GM18907 (cell line): ENCODE data around the gene WDR72.
"Not testable (repeated sequence)": the region's sequence is repeated elsewhere in the genome, so short reads cannot be mapped to it uniquely, and the experiment has no call there.

Experiments
- ATAC-seq: cut with Tn5 transposase; IDR thresholded peaks from one replicate; pipeline ENCODE4 v1.9.1; 2021; ENCODE audit warnings: mild to moderate bottlenecking, moderate library complexity; ENCODE audit not compliant: unreplicated experiment

The WDR72 gene

DNA sequence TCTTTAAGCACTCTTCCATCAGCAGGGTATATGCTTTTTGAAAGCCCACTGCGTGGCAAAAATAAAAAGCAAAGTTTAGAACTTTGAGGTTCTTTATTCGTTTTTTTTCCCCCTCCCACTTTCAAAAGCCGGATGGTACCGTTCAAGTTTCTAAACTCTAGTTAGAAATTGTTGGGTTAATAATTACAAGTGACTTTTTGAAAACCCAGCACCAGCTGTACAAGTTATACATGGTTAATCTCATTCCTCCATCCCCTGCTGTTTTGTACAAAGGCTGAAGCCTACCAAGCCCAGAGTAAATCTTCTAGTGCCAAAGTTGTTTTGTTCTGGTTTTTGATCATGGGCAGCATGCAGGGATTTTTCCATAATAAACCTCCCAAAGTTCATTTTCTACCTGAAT, 48.6 kb downstream of the WDR72 start:
- no peak for ATAC-seq

DNA sequence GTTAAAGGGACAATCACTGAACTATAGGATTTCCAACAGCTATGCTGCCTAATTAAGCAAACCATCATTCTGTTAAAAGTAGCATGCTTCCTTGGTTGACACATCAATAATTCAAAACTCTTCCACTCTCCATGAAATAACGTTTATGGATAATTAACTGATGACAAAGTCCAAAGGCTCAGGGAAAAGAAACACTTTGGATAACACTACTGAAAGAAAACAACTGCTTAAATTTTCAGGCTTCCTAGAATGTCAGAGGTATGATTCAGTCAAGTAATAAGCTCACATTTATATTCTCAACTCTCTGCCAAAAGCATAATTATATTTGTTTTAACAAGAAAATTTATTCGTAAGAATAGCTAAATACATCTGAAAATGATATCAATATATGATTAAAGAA, 49.6 kb downstream of the WDR72 start:
- ATAC-seq, result no peak

DNA sequence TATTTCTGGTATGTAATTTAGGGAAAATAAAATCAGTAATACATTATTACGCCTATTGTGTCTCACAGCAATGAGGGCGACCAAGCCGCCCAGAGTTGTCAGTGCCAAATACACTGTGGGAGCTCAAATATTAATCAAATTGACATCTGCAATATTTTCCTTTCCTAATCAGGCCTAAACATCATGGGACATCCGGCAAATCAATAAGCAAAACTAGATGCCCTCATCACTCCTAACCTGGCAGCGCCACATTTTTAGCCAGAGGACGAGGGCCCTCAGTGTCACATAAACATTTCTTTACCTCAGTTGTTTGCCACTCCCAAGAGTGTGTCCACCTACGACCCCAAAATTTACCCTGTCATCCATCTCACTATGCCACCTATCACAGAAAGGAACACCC, 64.1 kb downstream of the WDR72 start:
- no peak for ATAC-seq

DNA sequence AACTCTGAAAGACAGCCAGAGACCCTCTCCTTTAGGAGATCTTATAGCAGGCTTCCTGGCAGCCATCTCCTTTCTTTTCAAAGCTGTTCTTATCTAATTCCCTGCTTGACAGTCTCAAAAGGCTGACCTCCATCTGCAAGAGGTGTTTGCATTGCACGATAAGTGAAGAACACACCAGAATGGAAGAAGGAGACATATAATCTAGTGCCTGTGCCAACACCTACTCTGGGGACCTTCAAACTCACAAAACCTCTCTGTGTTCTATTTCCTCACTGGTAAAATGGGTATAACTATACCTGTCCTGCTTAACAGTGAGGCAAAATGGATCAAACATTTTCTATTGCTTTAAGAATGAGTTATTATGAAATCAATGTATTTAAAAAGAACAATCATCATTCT, 65.0 kb downstream of the WDR72 start:
- no peak for ATAC-seq

DNA sequence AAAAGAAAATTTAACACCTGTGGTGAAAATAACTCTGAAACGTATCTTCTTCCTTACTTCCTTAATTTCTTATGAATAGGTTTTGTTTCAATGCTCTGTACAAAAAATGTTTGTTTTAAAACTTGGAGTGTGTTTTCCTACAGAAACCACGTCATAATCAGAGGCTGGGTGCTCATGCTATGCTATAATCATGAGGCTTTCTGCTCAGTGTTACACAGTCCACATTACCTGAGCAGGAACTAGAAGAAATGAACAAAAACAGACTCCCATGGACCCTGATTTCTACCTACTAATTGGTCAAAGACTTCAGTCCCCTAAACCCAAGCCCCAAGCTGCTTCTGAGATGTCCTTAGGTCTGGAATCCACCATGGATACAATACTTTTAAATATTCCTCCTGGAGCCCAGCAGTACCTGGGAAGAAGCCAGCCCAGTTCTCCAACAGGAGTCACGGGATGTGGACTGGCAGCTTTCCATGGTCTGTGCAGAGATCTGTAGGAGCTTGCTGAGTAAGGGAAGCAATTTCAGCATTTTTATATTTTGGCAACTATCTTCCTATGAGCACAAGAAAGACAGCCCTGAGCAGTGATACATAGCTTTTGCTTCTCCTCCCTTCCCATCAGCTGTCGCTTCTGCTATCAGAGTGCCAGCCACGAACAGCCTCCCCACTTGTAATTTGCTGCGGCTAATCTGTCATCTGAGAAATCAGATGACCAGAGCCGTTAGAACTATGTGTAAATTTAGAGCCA, 65.6 kb downstream of the WDR72 start:
- ATAC-seq, result no peak

DNA sequence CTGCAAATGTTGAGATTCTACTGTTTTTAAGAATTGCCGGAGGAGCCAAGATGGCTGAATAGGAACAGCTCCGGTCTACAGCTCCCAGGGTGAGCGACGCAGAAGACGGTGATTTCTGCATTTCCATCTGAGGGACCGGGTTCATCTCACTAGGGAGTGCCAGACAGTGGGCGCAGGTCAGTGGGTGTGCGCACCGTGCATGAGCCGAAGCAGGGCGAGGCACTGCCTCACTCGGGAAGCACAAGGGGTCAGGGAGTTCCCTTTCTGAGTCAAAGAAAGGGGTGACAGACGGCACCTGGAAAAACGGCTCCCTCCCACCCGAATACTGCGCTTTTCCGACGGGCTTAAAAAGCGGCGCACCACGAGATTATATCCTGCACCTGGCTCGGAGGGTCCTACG, 75.3 kb downstream of the WDR72 start:
- ATAC-seq, result not testable (repeated sequence)

DNA sequence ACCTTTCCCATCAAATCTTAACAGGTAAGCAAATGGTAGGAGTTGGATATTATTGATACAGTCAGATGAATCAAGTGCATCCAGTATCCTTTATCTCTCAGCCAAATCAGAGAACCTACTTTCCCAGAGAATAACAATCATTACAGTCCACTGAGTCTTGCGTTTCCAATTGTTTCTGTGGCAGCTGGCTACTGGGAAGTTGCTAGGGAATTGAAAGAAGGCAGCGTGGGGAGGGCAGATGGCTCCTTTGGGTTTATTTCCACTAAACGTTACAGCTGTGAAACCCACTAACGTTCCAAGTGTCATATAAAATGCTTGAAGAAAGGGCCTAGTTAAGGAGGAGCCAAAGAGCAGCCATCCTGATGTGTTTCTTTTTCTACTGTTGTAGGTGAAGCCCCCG, 78.4 kb downstream of the WDR72 start:
- no peak for ATAC-seq

DNA sequence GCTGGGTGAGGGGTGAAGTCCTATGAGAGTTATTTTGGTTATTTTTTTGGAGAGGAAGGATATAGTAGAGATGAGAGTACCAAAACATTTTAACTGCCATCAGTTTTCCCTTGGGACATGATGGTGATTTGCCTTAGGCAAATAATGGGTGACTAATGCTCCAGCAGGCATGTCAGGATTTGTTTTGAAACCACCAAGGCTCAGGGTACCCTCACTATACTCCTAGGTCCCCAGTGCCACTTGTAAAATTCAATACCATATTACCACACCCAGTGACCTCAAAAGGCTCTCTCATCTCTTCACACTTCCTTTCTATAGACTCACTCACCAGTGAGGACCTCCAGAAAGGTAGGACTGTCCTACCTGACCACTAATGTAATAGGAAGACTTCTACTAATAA, 83.6 kb downstream of the WDR72 start:
- ATAC-seq, result no peak

DNA sequence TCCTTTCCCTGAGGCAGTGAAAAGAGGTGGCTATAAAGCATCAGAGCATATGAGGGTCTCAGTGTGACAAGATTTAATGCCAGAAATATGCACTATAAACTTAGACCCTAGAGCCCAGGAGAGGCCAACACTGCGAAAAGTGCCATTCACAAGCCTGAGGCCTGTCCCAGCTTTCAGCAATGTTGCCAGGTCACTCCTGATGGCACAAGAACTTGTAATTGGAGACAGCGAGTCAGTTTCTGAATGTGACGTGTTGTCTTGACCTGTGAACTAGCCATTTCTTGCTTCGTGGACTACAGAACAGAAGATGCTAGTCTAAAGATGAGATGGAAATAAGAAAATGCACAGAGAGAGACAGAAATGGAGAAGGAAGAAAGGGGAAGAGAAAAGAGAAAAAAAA, 87.9 kb downstream of the WDR72 start:
- ATAC-seq, result no peak

DNA sequence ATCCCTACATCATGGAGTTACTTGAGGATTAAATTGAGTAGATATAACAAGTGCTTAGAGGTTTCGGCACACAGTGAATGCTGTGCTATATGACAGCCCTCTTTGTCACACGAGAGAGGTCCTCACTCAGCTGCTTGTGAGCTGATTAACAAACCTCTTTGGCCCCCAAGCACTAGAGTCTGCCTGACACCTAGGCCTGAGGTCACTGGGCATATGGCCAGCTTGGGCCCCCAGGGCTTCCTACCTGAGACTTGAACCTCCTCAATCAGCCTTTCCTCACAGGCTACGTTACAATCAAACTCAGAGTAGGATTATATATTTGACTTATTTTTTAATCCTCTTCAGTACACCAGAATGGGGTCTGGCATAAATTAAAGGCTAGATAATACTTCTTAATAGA, 88.8 kb downstream of the WDR72 start:
- ATAC-seq, result no peak

DNA sequence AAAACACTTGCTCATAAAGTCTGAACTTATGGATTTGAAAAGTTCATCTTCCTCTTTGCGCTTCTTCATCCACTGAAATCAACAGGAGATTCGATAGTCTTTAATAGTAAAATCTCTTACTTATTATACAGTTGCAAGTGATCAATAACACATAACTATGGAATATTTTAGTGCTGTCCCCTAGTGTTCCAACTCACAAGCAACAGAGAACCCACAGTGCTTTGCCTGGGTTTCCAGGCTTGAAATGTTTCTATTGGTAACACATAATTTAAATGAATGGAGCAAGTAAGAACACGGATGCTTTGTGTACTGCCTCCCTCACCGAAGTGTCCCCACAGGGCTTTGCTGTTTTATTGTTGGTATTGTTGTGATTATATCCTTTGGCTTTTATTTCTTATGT, 93.5 kb downstream of the WDR72 start:
- no peak for ATAC-seq

DNA sequence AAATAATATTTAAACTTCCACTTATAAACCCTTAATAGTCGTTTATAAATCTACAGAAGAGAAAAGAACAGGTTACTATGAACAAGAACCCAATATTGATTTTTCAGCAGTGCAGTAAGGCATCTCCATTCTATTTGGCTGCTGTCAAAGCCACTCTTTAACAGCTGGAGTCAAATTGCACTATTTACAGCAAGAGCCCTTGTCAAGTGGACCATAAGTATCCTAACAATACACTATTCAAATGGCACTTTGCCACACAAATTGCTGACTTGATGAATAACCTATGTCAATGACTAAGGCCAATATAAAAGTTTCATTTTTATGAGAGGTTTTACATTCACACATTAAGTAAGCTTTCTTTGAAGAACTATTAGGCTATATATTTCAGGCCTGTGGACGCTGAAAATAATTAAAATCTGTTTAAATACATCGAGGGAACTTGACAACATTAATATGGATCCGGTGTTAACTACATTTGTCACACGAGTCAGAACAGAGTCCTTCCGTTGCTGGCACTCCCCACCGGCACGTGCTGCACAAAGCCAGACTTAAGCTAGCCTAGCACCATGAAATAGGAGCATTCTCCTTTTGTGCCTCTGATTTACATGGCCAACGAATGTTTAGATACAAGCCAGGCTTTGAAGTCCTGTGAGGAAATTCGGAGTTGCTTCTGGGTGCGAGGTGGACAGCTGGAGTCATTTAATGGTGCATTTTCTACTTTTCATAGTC, 100.5 kb downstream of the WDR72 start:
- ATAC-seq, result no peak

DNA sequence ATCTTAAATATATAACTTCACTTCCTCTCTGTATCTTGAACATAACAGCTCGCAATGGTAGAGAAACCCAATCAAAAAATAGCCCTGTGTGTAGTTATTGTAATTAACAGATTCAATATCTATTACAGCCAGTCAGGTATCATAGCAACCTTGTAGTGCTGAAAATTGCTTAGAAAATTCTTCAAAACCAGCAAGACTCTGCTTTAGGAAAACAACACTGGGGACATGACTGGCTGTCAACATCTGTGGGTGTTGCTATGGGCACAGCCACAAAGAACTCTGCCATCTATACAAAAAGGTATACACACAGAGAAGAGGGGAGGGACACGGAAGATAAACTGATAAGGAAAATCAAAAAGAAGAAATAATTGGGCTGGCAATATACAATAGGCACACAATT, 101.2 kb downstream of the WDR72 start:
- ATAC-seq, result no peak

DNA sequence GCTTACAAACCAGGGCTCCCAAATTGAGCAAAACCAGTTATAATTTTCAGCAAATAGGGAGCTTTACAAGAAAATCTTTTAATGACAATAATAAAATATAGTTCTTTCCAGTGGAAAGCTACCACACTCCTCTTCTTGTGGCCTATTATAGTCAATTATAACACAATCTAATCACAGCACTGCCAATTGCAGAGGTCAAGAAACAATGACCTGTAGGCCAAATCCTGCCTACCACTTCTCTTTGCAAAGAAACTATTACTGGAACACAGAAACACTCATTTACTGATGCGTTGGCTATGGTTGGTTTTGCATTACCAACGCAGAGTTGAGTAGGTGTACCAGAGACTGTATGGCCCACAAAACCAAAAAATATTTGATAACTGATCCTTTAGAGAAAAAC, 110.5 kb downstream of the WDR72 start:
- no peak for ATAC-seq

DNA sequence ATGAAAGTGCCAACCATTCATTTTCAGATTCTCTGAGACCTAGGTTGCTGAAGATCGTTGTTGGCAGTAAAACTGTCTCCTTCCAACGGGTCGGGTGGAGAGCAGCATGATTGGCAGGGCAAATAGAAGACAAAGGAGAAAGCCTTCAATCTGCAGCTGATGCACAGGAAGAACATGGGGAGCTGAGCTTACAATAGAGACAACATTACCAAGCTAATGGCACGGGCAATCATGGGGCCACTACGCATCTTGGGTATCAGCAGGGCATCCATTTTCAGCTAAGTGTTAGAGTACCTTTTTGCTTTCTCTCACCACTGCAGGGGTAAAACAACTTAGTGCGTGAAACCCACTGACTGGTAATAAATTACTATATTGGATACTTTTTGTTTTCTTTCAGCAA, 114.8 kb downstream of the WDR72 start:
- no peak for ATAC-seq

DNA sequence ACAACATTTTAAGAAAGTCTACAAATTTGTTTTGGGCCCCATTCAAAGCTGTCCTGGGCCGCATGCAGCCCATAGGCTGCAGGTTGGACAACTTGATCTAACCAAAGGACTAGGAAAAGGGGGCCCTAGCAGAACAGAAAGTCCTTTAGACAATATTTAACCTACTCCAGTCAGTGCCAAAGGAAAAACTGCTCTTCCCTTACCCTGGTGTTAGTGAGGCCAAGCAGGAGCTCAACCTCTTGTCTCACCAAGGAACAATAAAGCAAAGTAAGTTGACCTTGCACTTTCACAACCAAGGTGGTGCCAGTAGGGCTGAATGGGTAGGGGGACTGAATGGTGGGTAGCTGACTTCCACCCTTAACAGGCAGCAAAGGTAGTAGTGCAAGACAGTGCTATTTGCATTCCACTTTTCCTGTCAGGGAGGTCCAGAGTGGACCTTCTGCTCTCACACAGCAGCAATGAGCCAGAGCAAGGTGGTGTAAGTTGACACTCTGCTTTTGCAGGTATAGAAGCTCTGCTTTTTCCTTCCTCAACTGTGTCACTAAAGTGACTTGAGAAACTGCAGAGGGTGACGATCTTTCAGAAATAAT, 124.9 kb downstream of the WDR72 start:
- no peak for ATAC-seq

DNA sequence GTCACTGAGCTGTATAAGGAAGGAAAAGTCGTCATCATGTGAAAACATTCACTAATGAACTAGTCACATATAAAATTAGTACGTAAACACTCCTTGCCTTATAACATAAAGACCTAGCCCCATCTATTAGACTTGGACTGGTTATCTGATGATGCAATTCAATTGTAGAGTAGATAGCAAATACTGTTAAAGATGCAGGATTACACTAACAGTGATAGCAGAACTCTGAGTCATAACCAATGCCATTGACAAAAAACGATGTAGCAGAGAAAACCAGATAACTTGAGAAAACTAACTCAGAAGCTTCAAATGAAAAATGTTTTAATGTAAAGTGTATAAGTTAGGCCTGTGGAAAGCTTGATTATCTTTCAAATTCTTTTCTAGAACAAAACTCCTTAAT, 132.2 kb downstream of the WDR72 start:
- no peak for ATAC-seq

DNA sequence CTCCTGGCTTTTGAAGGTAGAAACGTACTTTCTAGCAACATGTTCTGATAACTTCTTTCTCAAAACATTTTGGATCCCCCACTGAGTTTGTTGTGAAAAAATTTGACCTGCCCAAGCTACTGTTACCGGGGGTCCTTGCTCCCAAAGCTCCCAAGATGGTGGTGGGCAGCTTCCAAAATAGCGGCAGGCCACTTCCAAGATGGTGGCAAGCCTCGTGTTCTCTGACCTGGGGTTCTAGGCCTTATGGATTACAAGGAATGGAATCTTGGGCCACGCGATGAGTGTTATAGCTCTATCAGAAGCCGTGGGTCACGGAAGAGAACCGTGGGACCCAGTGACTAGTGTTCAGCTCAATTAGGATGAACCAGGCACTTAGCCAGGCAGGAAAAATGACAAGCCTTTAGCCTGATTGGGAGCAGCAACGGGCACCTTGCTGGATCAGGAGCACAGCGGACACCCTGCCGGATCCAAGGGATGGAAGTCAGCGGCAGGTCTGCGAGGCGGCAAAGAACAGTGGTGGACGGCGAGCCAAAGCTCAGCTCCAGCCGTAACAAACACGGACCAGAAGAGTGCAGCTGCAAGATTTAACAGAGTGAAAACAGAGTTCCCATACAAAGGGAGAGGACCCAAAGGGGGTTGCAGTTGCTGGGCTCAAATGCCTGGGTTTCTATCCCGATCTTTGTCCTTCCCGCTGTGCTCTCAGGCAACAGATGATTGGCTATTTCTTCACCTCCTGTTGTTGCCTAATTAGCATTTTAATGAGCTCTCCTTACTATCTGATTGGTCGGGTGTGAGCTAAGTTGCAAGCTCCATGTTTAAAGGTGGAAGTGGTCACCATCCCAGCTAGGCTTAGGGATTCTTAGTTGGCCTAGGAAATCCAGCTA, 133.3 kb downstream of the WDR72 start:
- ATAC-seq, result no peak

DNA sequence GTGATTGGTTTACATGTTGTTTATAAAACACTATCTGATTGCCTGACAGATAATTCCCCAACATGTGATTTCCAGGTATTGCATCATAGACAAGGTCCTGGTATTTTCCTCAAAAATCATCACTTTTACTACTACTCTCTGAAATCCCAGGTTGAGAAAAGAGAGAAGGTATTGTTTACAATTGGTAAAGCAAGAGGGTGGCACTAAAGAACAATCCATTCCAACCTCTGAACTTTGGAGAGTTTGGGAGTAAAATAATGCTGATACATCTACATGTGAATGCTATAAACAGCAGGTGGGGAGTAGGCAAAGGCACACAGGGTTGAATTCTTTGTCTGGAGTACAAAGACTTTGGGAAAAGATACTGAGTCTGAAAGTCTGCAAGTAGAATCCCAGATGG, 134.2 kb downstream of the WDR72 start:
- no peak for ATAC-seq

DNA sequence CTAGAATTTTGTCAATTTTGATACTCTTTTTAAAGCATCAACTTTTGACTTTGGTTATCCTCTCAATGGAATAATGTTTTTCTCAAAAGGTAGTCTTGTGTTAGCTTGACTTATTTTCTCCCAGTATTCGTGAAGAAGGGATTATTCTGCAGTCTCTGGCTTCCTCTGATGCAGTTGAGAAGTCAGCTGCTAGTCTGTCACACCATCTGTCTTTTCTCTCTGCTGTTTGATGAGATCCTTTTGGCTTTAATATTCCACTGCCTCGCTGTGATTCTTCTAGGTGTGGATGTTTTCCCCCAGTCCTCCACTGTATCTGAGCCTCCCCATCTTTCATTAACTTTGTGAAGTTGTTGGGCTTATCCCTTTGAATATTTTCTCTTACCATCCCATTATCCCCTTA, 141.0 kb downstream of the WDR72 start:
- ATAC-seq, result no peak

DNA sequence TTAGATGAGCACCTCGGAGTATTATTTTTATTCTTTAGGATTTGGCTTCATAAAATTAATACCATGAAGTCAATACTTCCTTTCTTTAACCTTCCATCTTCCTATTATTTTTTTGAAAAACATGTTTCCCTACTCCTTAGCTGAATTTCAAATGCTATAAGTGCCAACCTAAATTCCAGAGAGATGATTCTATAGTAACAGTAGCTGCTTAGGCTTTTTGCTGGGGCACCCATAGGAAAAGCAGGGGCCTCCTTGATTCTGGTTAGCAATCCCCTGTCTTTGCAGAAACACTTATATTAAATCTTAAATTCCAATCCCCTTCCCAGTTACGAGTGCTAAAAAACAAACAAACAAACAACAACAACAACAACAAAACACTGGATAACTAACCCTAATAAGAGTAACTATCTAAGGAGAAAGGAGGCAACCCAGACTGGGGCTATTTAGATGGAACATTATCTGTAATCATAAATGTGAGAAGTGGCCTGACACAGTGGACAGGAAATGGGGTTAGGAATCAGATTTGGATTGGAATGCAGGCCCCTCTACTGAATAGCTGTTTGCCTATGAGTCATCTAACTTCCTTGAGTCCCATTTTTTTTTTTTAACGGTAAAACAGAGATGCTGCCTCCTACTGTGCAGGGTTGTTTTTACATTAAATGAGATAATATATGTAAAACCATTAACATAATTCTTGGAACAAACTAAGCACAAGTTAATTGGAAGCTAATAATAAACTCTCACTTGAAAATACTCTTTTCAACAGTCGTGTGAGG, 148.1 kb downstream of the WDR72 start:
- no peak for ATAC-seq
